Measurements from ENCODE around the gene SERP1.

SERP1 gene

GRCh38 chr3:150520408-150520807 is 25.9 kb downstream of the SERP1 start:
- no peak for TF ChIP-seq CTCF (IDR thresholded peaks at IDR 0.05; ENCODE audit: extremely low read depth, missing control alignments)
- no peak for DNase-seq (ENCODE audit: low spot score)

- TF ChIP-seq CTCF (IDR thresholded peaks at IDR 0.05; ENCODE audit: extremely low read depth, missing control alignments) = no peak
- no peak for DNase-seq (ENCODE audit: low spot score)
Observed at GRCh38 chr3:150519026-150519425, 27.3 kb downstream of the SERP1 start.

- DNase-seq (ENCODE audit: low spot score) = no peak
- TF ChIP-seq CTCF (IDR thresholded peaks at IDR 0.05; ENCODE audit: extremely low read depth, missing control alignments) = no peak
Observed at GRCh38 chr3:150515210-150515609, 31.1 kb downstream of the SERP1 start.

GRCh38 chr3:150511122-150511821 is 35.0 kb downstream of the SERP1 start:
- no peak for DNase-seq (ENCODE audit: low spot score)
- no peak for TF ChIP-seq CTCF (IDR thresholded peaks at IDR 0.05; ENCODE audit: extremely low read depth, missing control alignments)

- no peak for DNase-seq (ENCODE audit: low spot score)
- TF ChIP-seq CTCF (IDR thresholded peaks at IDR 0.05; ENCODE audit: extremely low read depth, missing control alignments) = no peak
Observed at GRCh38 chr3:150509780-150510179, 36.5 kb downstream of the SERP1 start.

- no peak for DNase-seq (ENCODE audit: low spot score)
- no peak for TF ChIP-seq CTCF (IDR thresholded peaks at IDR 0.05; ENCODE audit: extremely low read depth, missing control alignments)
Observed at GRCh38 chr3:150508401-150508800, 37.9 kb downstream of the SERP1 start.

GRCh38 chr3:150504483-150504882 is 41.8 kb downstream of the SERP1 start:
- TF ChIP-seq CTCF (IDR thresholded peaks at IDR 0.05; ENCODE audit: extremely low read depth, missing control alignments) = no peak
- DNase-seq (ENCODE audit: low spot score) = no peak

All from GM20000 (cell line).